HFF-Myc (cell line): ENCODE measurements around the gene JMJD1C.

Experiments used
- DNase-seq: peaks from one replicate; pipeline ENCODE4 v3.0.0-alpha.2; 2011; ENCODE audit warnings: low read depth; ENCODE audit errors: extremely low read depth
- H3K4me3 ChIP-seq: replicated peaks from 2 replicates; pipeline ENCODE4 v1.5.1; 2011; ENCODE audit warnings: low read depth, mild to moderate bottlenecking, control low read depth, low read length
- TF ChIP-seq, protein P1 (sequence below): IDR thresholded peaks from 2 replicates; pipeline ENCODE4 v1.5.1; 2012; ENCODE audit warnings: mild to moderate bottlenecking, low read depth, low read length, control low read depth; ENCODE audit errors: missing control alignments

Gene JMJD1C

GRCh38 chr10:63430999-63431356 is 34.8 kb downstream of the JMJD1C start:
- no peak for DNase-seq
- no peak overlapping the region for H3K4me3 ChIP-seq
- TF ChIP-seq, protein P1, sequence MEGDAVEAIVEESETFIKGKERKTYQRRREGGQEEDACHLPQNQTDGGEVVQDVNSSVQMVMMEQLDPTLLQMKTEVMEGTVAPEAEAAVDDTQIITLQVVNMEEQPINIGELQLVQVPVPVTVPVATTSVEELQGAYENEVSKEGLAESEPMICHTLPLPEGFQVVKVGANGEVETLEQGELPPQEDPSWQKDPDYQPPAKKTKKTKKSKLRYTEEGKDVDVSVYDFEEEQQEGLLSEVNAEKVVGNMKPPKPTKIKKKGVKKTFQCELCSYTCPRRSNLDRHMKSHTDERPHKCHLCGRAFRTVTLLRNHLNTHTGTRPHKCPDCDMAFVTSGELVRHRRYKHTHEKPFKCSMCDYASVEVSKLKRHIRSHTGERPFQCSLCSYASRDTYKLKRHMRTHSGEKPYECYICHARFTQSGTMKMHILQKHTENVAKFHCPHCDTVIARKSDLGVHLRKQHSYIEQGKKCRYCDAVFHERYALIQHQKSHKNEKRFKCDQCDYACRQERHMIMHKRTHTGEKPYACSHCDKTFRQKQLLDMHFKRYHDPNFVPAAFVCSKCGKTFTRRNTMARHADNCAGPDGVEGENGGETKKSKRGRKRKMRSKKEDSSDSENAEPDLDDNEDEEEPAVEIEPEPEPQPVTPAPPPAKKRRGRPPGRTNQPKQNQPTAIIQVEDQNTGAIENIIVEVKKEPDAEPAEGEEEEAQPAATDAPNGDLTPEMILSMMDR = no peak

DNA sequence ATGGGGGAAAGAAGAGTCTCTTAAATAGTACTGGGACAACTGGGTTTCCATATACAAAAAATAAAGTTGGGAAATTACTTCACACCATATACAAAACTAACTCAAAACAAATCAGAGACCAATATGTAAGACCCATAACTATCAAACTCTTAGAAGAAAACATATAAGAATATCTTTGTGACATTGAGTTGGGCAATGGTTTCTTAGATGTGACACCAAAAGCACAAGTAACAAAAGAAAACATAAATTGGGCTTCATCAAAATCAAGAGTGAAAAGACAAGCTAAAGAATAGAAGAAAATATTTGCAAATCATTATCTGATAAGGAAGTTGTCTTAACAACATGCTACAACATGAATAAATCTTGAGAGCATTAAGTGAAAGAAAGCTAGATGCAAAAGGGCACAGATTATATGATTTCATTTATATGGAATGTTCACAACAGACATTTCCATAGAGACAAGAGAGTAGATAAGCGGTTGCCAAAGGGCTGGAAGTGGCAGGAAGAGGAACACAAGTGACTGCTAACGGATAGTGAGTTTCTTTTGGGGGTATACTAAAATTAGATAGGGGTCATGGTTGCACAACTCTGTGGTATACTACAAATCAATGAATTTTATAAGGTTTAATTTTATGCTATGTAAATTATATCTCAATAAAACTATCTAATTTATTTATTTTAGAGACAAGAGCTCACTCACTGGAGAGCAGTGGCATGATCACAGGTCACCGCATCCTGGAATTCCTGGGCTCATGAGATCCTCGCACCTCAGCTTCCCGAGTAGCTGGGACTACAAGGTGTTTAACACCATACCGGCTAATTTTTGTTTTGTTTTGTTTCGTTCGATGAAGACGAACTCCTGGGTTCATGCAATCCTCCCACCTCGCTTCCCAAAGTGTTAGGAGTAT is 35.4 kb downstream of the JMJD1C start:
- TF ChIP-seq, protein P1 = no peak
- peak; percentile 27 for DNase-seq
- H3K4me3 ChIP-seq = no peak overlapping the region

DNA sequence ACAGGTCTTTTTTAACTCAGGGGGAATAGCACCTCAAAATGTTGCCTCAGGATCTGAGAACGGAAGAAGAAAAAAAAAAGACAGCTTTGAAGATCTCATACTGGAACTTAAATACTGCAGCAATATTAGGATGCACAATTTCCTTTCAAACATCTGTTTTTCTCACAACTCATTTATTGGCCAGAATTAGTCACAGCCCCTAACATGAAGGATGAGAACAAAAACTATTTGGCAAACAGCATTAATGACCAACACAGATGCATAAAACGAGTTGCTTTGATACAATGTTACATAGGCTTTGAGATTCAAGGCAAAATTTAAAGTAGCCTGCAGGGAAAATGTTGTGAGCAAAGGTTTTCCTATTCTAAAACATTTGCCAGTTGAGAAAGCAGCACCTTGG is 36.5 kb downstream of the JMJD1C start:
- H3K4me3 ChIP-seq = no peak overlapping the region
- peak; percentile 56 for DNase-seq
- TF ChIP-seq, protein P1 = no peak

- TF ChIP-seq, protein P1 = no peak
- no peak overlapping the region for H3K4me3 ChIP-seq
- no peak for DNase-seq
Observed at GRCh38 chr10:63427013-63427412, 38.8 kb downstream of the JMJD1C start.

DNA sequence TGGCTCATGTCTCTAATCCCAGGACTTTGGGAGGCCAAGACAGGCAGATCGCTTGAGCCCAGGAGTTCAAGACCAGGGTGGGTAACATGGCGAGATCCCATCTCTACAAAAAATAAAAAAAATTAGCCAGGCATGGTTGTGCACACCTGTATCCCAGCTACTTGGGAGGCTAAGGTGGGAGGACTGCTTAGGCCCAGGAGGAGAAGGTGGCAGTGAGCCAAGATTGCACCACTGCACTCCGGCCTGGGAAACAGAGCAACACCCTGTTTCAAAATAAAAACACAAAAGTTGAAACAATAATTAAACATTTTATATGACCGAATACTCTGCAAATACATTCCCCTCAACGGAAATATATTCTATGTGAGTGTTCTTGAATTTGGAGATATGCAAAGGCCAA is 40.3 kb downstream of the JMJD1C start:
- TF ChIP-seq, protein P1 = no peak
- no peak overlapping the region for H3K4me3 ChIP-seq
- DNase-seq = no peak

DNA sequence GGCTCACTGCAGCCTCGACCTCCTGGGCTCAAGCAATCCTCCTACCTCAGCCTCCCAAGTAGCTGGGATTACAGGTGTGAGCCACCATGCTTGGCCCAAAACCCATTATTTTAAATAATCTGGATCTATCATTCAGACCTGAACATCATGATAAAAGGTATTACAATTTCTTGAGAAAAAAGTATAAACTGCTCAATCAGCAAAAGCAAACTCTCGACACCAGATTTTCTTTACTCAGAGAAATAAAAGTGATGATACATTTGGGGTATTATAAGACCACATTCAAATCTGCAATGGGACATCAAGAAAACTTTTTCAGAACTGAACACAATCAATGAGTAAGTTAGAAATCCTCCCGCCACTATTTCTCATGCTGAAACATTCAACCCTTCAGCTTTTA is 41.2 kb downstream of the JMJD1C start:
- no peak for DNase-seq
- TF ChIP-seq, protein P1 = no peak
- no peak overlapping the region for H3K4me3 ChIP-seq
